HG03139 (cell line): ENCODE measurements around the gene PPP1R7.
"Not testable (repeated sequence)": the region's sequence is repeated elsewhere in the genome, so short reads cannot be mapped to it uniquely, and the experiment has no call there.

Experiments
- ATAC-seq: cut with Tn5 transposase; IDR thresholded peaks from one replicate; pipeline ENCODE4 v1.9.1; 2021; ENCODE audit not compliant: unreplicated experiment

PPP1R7 gene

DNA sequence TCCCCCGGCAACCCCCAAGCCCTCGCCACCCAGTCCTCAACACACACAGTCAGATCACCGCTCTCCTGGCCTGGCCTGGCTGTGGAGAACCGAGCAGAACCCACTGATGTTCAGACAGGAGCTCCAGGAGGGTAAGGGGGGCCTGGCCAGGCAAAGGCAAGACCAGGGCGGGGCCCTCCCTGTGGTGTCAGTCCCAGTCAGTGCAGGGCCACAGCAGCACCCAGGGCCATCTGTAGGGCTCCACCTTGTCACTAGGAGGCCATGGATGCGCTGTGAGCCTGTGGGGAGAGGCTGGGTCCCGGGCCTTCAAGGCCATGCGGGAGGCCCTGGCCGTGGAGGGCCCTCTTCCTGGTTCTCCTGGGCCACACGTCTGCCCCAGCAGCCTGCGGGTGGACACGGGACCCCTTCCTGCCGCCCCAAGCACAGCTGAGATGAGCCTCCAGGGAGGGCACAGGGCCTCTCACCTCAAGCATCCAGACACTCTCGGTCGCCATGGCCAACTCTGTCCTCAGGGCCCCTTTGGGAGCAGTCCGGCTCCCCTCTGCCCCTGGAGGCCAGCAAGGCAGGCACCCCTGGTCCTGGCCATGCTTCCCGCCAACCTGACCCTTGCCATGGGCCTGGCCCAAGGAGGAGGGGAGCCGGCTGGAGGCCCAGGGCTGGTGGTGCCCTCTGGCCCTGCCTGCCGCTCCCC lies 40.2 kb downstream of the PPP1R7 start:
- no peak for ATAC-seq

DNA sequence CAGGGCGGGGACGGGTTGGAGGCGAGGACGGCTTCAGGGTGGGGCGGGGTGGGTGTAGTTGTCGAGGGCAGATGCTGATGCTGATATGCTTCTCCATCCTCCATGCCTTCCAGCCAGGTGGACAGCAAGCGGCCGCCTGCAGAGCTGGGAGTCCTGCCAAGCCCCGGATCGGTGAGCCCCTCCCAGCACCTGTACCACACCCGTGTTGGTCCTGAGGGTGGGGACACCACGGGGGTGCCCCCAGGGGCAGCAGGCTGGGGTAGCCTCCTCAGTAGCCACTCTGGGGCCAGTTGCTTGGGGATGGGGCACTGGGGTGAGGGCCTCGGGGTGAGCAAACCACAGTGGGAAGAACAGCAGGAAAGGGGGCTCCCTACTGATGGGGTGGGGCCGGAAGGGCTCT lies 40.8 kb downstream of the PPP1R7 start:
- ATAC-seq: no peak

DNA sequence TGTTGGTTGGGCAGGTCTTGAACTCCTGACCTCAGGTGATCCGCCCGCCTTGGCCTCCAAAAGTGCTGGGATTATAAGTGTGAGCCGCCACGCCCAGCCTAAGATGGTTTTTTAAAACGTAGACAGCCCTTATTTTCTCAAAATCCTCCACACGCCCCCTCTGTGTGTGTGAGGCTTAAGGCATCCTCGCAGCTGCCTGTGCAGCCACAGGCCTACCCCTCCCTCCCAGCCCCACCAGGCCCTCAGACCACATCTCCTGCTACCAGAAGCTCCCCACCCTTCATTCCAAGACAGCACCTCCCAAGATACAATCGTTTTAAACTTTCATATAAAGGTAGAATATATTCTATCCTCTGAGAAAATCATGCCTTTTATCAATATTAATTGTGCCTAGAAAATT lies 43.0 kb downstream of the PPP1R7 start:
- no peak for ATAC-seq

DNA sequence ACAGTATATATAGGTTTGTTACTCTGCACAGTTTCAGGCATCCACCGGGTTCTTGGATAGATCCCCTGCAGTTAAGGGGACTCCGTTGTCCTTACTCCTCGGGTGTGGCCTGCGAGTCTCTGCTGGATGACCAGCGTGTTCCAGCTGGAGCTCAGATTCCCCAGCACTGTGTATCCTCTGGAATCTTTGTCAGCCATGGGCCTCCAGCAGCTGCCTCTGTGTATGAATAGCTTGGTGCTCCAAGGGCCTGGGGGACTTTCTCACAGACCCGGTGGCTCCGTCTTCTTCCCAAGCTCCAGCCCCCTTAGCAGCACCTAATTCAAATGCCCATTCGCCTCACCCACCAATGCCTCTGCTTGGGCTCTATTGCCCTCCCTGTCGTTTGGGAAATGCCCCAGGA lies 44.5 kb downstream of the PPP1R7 start:
- ATAC-seq: no peak

GRCh38 chr2:241195506-241196130 lies 45.4 kb downstream of the PPP1R7 start:
- ATAC-seq: no peak

- ATAC-seq: not testable (repeated sequence)
Observed at GRCh38 chr2:241197246-241197645, 47.0 kb downstream of the PPP1R7 start.

DNA sequence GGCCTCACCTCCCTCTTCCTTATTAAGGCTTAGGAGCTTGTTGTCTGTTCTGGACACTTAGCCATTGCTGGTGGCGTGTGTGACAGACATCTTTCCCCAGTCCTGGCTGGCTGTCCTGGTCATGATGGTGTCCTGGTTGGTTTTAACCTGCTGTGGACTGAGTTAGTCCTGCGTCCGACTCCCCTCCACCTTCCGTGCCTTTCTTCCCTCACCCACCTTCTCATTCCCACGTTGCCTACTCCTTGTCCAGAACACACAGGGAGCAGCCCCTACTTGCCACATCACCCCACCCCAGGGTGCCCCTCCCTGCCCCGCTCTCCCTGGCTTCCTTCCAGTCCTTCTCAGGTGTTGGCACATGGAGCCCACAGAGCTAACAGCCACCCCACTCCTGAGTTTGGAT lies 47.7 kb downstream of the PPP1R7 start:
- ATAC-seq: no peak

- ATAC-seq: no peak
Observed at GRCh38 chr2:241198381-241199279, 48.4 kb downstream of the PPP1R7 start.

- no peak for ATAC-seq
Observed at GRCh38 chr2:241199286-241199685, 49.0 kb downstream of the PPP1R7 start.

- no peak for ATAC-seq
Observed at GRCh38 chr2:241199897-241200821, 49.9 kb downstream of the PPP1R7 start.

GRCh38 chr2:241200822-241201395 lies 50.6 kb downstream of the PPP1R7 start:
- no peak for ATAC-seq

GRCh38 chr2:241201445-241202267 lies 51.4 kb downstream of the PPP1R7 start:
- no peak for ATAC-seq

DNA sequence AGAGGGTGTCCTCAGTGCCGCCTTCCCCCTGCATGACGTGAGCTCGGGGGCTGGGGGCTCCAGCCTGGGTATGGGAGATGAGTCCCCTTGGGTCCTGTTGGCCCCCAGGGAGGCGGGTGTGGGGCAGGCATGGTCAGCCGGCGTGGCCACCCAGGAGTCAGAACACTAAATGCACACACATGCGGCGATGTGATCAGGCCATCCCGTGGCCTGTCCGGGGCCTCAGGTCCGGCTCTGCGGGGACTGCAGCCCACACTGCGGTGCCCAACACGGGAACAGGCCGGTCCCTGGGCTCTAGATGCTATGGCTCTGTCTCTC lies 52.0 kb downstream of the PPP1R7 start:
- no peak for ATAC-seq

- ATAC-seq: no peak
Observed at GRCh38 chr2:241202681-241203080, 52.4 kb downstream of the PPP1R7 start.

DNA sequence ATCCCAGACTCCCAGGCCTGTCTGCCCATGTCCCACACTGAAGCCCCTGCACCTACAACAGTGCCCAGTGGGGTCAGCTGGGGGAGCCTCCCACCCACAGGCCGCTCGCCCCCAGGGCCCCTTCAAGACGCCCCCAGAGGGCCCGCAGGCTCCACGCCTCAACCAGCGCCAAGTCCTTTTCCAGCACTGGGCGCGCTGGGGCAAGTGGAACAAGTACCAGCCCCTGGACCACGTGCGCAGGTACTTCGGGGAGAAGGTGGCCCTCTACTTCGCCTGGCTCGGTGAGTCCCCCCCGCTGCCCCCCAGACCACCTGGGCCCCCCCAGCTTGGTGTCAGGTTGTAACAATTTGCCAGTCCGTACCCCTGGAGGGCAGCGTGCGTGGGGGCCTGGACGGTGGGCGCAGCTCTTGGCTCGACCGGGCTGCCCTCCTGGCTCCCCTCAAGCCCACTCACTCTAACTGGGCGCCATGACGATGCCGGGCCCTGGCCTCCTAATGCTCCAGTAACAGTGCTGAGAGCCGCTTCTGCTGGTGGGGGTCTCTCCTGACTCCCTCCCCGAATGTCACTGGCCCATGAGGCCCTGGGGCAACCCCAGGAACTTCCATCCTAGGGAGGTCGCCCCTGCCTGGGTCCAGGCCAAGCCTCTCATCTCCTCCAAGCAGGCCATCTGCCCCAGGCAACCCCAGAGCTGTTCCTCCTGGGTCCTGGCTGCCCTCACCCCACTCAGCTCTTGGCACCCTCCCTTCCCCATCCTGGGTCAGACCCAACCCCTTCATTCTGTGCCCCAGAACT lies 53.1 kb downstream of the PPP1R7 start:
- ATAC-seq: no peak

- no peak for ATAC-seq
Observed at GRCh38 chr2:241204010-241204384, 53.7 kb downstream of the PPP1R7 start.

- no peak for ATAC-seq
Observed at GRCh38 chr2:241204490-241204889, 54.2 kb downstream of the PPP1R7 start.

- ATAC-seq: no peak
Observed at GRCh38 chr2:241205086-241205485, 54.8 kb downstream of the PPP1R7 start.

DNA sequence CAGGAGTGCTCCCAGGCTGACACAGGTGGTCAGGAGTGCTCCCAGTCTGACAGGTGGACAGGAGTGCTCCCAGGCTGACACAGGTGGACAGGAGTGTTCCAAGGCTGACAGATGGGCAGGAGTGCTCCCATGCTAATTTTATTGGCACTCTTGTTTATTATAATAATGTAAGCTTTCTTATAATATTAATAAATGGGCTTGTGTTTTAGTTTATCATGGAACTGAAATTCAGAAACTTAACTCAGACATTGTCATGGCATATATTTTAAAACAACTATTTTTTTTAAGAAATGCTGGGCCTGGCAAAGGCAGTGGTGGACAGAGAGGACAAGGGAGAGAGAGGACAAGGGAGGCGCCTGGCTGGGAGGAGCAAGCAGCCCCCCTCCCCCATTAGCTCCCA lies 56.9 kb downstream of the PPP1R7 start:
- ATAC-seq: no peak
